Stimulated activated naive B cell treated with anti-CD40 and anti-IgM and Interleukin-4, amounts not matched to agents 10 μg/mL and 1 μg/mL and 100 μg/mL, for 72 hours (primary cell): ENCODE measurements around the gene SPTLC2.

Source experiments
- ATAC-seq, 2 donors: fragments of 150-1000 bp; cut with Tn5 transposase; replicated peaks; 2 replicates each; pipeline ENCODE4 v1.10.0; 2021; ENCODE audit warnings: moderate library complexity in 1 of 2
- DNase-seq: peaks from one replicate; pipeline ENCODE4 v3.0.0; 2021
- H3K27ac Mint-ChIP-seq: one replicate; pipeline ENCODE4 v1.8.0; 2022; ENCODE audit warnings: mild to moderate bottlenecking, mixed read lengths
- H3K27me3 Mint-ChIP-seq, 2 donors: one replicate each; pipeline ENCODE4 v1.8.0; 2022; ENCODE audit warnings: mixed read lengths in 2 of 2
- H3K36me3 Mint-ChIP-seq, 2 donors: one replicate each; pipeline ENCODE4 v1.8.0; 2022; ENCODE audit warnings: mixed read lengths in 2 of 2, mild to moderate bottlenecking in 1 of 2
- H3K4me1 Mint-ChIP-seq, 2 donors: one replicate each; pipeline ENCODE4 v1.8.0; 2022; ENCODE audit warnings: mixed read lengths in 2 of 2, mild to moderate bottlenecking in 1 of 2
- H3K4me3 Mint-ChIP-seq, 2 donors: one replicate each; pipeline ENCODE4 v1.8.0; 2022; ENCODE audit warnings: mild to moderate bottlenecking in 2 of 2, mixed read lengths in 2 of 2, moderate library complexity in 1 of 2
- H3K9me3 Mint-ChIP-seq, 2 donors: one replicate each; pipeline ENCODE4 v1.8.0; 2022; ENCODE audit warnings: mixed read lengths in 2 of 2, mild to moderate bottlenecking in 1 of 2

SPTLC2 gene

DNA sequence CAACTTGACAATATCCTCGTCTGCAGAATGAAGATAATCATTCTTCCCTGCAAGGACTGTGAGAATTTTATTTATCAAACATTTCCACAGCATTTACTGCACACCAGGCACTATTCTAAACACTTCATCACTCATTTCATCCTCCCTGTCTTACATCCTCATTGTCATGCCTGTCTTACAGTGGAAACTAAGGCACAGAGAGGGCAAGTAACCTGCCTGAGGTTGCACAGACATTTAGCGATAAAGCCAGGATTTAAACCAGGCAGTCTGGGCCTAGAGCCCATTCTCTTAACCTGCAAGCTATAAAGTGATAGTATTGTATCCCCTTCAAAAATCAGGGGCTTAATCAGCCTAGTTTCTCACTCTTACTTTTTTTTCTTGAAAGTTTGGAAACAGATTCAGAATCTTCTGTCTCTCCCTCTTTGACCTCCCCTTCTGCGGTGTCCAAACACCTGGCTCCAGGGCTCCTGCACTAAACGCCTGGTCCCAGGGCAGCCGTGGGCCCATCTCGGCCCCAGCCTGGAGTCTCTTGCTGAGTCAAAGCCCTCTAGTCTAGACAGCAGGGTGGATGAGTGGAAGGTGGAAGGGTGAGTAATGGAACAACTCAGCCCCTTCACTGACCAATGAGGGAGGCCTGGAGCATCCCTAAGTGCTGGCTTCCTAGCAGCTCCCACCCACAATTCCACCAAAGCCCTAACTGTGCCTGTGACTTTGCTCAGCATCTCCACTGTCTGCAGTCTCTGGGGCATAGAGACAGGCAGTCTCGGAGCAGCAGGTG lies 130.3 kb downstream of the SPTLC2 start:
- Mint-ChIP-seq H3K9me3 (no peaks in the 10 kb centered on the region), H3K4me1 (no peaks in the 10 kb centered on the region), H3K27ac (no peak overlapping the region), H3K36me3 (no peaks in the 10 kb centered on the region), H3K4me3 (no peak overlapping the region), H3K27me3 (no peaks in the 10 kb centered on the region)
- ATAC-seq (no peak), DNase-seq (no peak)

DNA sequence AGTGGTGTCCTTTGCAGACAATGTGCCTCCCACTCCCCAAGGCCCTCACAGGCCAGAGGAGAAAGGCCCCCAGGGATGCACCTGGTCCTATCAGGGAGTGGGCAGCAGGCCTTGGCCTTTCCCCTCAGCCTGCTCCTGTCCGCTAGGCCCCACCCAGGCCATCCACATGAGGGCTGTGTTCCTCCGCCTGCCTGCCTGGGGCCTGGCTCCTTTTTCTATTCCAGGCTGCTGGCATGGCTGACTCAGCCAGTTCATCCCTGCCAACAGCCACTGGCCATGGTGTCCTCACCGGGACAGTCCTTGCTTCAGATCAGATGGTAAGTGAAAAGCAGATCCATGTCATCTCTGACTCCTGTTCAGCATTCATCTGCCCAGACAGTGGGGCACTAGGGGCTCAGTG lies 131.2 kb downstream of the SPTLC2 start:
- ATAC-seq (no peak), DNase-seq (no peak)
- no peak overlapping the region for H3K27ac Mint-ChIP-seq
- H3K4me3 Mint-ChIP-seq, result no peak overlapping the region
- no peaks in the 10 kb centered on the region for H3K27me3 Mint-ChIP-seq
- H3K9me3 Mint-ChIP-seq, result no peaks in the 10 kb centered on the region
- no peaks in the 10 kb centered on the region for H3K36me3 Mint-ChIP-seq
- no peaks in the 10 kb centered on the region for H3K4me1 Mint-ChIP-seq

DNA sequence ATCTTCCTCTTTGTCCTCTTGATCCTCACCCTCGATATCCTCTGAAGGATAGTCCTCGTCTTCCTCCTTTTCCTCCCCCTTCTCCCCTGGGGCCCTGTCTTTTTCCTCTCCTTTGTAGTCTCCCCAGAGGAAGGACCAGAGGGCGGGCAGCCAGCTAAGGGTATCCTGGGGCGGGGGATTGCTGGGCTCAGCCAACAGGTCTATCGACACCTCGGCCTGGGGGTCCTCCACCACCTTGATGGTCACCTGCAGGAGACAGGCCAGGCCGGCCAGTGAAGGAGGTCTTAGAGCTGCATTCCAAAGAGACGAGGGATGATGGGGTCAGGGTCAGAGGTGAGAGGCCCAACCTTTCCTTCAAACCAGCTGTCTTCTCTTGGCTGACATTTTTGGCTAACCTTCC lies 134.0 kb downstream of the SPTLC2 start:
- DNase-seq (no peak), ATAC-seq (no peak)
- Mint-ChIP-seq H3K4me3 (no peak overlapping the region), H3K27ac (no peak overlapping the region), H3K4me1 (peaks cover 6 to 11% of the 10 kb centered on the region in 2 donors), H3K36me3 (no peaks in the 10 kb centered on the region), H3K27me3 (no peaks in the 10 kb centered on the region), H3K9me3 (no peaks in the 10 kb centered on the region)

DNA sequence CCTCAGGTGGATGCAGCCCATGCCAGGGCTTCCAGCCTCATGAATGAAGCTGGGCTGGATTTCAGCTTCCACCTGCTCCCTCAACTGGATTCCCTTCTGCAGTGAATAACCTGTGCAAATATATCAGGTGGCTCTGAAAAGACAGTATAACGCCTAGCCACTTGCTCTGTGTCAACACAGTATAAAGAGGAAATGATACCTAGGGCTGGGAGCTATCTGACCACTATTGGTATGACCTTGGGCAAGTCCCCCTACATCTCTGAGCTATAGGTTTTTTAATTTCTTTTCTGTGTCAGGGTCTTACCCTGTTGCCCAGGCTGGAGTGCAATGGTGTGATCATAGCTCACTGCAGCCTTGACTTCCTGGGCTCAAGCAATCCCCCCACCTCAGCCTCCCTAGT lies 137.6 kb downstream of the SPTLC2 start:
- ATAC-seq (peak; percentile 97 to 99), DNase-seq (peak; percentile 16)
- no peaks in the 10 kb centered on the region for H3K36me3 Mint-ChIP-seq
- H3K4me1 Mint-ChIP-seq, result peaks cover 6 to 11% of the 10 kb centered on the region in 2 donors
- no peak overlapping the region for H3K27ac Mint-ChIP-seq
- H3K4me3 Mint-ChIP-seq, result no peak overlapping the region
- no peaks in the 10 kb centered on the region for H3K9me3 Mint-ChIP-seq
- H3K27me3 Mint-ChIP-seq, result no peaks in the 10 kb centered on the region

DNA sequence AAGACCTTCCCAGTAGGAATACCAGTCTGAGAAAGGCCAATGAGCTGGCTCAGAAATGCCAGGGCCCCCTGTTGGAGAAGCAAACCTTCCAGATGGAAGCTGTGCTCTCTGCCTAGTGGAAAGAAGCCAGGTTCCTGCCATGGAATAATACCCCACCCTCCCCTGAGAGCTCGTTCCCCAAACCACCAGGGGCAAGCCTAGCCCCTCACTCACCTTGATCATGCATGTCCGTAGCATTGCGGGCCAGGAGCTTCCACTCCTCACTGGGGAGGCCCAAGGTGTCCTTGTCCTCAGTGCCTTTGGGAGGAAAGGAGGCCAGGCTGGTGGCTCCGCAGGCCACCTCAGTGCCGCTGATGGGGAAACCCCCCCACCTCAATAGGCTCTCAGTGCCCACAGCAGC lies 138.4 kb downstream of the SPTLC2 start:
- H3K4me3 Mint-ChIP-seq, result no peak overlapping the region

DNA sequence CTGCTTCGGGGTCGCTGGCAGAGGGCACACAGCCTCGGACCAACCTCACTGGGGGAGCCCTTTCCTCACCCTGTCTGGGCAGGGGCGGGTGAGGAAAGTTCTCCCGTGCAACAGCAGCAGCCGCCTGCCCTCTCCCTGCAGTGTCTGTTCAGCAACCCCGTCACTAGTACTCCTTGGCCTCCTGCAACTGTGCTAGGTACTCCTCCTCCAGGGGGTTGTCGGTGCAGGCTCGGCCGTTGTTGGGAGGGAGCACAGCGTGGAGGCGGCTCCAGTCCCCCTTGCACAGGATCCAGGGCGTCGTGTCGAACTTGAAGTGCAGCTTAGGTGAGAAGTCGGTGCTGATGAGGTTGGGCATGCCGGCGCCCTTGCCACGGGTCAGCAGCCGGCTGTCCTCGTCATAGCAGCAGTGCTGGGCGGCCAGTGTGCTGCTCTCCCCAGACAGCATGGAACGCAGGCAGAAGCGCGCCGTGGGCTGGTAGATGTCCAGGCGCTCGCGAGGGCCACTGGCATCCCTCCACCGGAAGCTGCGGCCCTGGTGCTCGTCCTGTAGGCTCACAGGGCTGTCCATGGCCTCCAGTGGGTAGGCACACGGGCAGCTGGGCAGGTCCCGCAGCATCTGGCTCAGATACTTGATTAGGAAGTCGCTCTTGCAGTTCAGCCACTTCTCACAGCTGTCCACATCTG lies 140.9 kb downstream of the SPTLC2 start:
- no peak overlapping the region for H3K27ac Mint-ChIP-seq
- H3K4me1 Mint-ChIP-seq, result peaks cover 6 to 11% of the 10 kb centered on the region in 2 donors
- no peaks in the 10 kb centered on the region for H3K36me3 Mint-ChIP-seq
- H3K9me3 Mint-ChIP-seq, result no peaks in the 10 kb centered on the region
- no peak for DNase-seq
- H3K4me3 Mint-ChIP-seq, result no peak overlapping the region
- ATAC-seq, result no peak
- H3K27me3 Mint-ChIP-seq, result no peaks in the 10 kb centered on the region

More for the DNA sequence above, 138.4 kb downstream of the SPTLC2 start:
- peaks cover 6 to 11% of the 10 kb centered on the region in 2 donors for H3K4me1 Mint-ChIP-seq
- H3K27ac Mint-ChIP-seq, result no peak overlapping the region
- H3K36me3 Mint-ChIP-seq, result no peaks in the 10 kb centered on the region
- no peaks in the 10 kb centered on the region for H3K9me3 Mint-ChIP-seq
- ATAC-seq (no peak), DNase-seq (no peak)
- no peaks in the 10 kb centered on the region for H3K27me3 Mint-ChIP-seq

DNA sequence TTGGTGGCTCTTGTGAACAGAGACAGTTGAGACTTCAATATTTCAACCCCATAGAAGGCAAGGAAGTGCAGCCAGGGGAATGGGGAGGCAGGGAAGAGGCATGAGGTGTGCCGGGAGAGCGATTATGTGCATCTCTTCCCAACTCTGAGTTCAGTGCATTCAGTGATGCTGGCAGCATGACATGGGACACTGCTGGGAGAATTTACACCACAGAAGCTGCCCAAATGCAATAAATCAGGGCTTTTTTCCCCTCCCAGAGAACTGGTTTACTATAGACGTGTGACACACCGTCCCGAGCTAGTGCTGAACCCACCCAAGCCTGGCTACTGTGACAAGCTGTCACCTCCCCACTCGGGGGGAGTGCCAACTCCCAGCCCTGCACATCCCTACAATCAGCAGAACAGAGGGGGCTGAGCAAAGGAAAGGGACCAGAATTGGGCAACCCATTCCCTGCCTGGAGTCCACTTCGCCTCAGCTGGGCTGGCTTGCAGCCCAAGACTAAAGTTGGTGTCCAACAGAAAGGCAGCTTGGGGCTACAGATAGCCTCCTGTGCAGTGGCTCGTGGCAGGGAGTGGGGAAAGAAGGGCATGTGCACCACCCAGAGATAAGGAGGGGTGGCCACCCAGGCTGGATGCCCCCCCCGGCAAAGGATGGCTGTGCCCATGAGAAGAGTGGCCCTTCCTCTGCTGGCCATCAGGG lies 141.8 kb downstream of the SPTLC2 start:
- DNase-seq (no peak), ATAC-seq (no peak)
- Mint-ChIP-seq H3K36me3 (no peaks in the 10 kb centered on the region), H3K27me3 (no peaks in the 10 kb centered on the region), H3K27ac (no peak overlapping the region), H3K4me3 (no peak overlapping the region), H3K9me3 (no peaks in the 10 kb centered on the region), H3K4me1 (peaks cover 6 to 11% of the 10 kb centered on the region in 2 donors)

DNA sequence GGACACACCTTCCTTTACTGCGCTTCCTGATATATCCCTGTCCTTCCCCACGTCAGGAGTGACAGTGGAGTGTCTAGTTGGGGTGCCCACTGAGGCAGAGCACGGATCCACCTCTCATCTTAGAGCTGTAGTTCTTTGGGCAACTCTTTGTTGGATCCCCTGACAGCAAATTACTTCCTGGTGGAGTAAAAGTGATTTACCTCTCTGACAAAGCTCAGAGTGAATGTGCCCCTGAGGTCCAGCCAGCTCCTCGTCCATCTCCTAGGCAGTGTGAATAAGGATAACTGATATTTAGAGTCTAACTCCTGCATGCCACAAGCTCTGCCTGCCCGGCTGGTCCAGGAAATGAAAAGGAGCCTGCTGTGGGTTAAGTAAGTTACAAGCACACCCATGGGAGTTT lies 142.5 kb downstream of the SPTLC2 start:
- ATAC-seq, result no peak
- peaks cover 5 to 9% of the 10 kb centered on the region in 2 donors for H3K4me1 Mint-ChIP-seq
- H3K4me3 Mint-ChIP-seq, result no peak overlapping the region
- no peak overlapping the region for H3K27ac Mint-ChIP-seq
- peaks cover 3 to 5% of the 10 kb centered on the region in 2 donors for H3K36me3 Mint-ChIP-seq
- H3K9me3 Mint-ChIP-seq, result no peaks in the 10 kb centered on the region
- DNase-seq, result no peak
- H3K27me3 Mint-ChIP-seq, result no peaks in the 10 kb centered on the region

DNA sequence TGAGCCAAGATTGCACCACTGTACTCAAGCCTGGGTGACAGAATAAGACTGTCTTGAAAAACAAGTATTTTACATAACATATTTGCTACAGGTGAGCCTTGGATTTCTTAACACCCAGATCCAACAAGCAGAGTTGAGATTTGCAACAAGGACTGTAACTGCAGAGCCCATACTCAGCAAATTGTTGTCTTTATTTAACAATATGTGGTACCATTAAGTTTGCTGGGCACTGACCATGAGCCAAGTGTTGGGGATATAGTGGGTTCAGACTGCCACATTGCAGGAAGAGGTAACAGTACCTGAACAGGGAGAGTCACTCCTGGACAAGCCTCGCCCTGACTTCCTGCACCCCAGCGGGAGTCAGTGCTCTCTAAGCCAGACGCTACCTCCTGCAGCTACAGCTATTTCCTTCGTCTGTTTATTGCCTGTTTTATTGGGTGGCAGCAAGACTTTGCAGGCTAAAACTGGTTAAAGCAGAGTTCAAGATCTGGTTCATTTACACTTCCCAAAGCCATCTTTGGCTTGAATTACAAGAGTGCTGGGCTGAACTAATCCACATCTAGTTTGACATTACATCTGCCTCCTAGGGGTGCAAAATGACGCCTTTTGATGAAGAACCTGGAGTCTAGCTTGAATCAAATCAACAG lies 146.1 kb downstream of the SPTLC2 start:
- peak overlapping the region; percentile 11 for H3K27ac Mint-ChIP-seq
- H3K4me3 Mint-ChIP-seq, result no peak overlapping the region
- H3K27me3 Mint-ChIP-seq, result no peaks in the 10 kb centered on the region
- H3K4me1 Mint-ChIP-seq, result no peaks in the 10 kb centered on the region
- ATAC-seq (no peak), DNase-seq (no peak)
- H3K9me3 Mint-ChIP-seq, result no peaks in the 10 kb centered on the region
- peaks cover 17 to 23% of the 10 kb centered on the region in 2 donors for H3K36me3 Mint-ChIP-seq

DNA sequence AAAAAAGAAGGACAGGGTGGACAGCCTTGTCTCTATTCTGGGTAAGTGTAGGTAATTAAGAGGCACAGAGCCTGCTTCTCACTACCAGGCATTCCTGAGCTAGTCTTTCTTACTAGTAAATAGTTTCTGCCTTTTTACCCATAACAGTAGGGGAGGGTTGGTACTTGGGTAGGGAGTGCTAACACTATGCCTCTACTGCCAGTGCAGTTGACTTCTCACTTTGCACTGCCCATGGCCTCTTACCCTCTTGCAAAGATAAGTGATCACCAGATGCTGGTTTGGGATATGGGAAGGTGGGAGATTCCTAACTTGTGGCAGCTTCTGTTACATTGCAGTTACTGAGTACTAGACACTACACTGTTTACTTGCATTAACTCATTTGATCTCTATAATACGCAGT lies 146.9 kb downstream of the SPTLC2 start:
- peaks cover 22 to 31% of the 10 kb centered on the region in 2 donors for H3K36me3 Mint-ChIP-seq
- no peak for DNase-seq

DNA sequence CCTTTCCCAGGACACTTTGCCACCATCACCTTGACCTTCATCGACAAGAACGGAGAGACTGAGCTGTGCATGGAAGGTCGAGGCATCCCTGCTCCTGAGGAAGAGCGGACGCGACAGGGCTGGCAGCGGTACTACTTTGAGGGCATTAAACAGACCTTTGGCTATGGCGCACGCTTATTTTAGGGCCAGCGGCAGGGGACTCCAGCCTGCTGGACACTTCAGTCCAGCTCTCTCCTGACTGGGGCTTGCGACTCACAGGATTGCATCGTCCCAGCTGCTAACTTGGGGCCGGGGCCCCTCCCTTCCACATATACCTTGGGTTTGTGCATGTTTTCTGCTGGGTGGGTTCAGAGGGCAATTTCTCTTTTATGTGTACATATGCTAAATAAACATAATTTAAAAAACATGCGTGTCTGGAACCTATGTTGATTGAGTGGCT lies 147.4 kb downstream of the SPTLC2 start:
- Mint-ChIP-seq H3K27ac (no peak overlapping the region), H3K4me1 (no peaks in the 10 kb centered on the region)
- DNase-seq, result no peak

More for the DNA sequence above, 146.9 kb downstream of the SPTLC2 start:
- no peaks in the 10 kb centered on the region for H3K4me1 Mint-ChIP-seq
- no peak overlapping the region for H3K27ac Mint-ChIP-seq
- H3K4me3 Mint-ChIP-seq, result no peak overlapping the region
- no peak for ATAC-seq
- H3K27me3 Mint-ChIP-seq, result no peaks in the 10 kb centered on the region
- no peaks in the 10 kb centered on the region for H3K9me3 Mint-ChIP-seq

DNA sequence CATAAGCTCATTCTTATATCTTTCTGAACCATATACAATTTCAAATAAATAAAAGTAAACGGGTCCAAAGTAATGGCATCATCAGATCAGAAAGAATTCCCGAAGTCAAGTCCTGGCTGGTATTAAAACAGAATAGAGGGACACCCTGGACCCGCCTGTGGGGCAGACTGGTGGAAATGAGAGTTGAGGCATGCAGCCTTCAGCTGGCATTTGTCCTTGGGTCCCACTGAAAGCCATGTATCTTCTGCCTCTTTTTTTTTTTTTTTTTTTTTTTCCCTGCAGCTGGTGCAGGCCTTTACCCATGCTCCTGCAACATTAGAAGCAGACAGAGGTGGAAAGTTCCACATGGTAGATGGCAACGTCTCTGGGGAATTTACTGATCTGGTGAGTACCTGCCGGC lies 148.6 kb downstream of the SPTLC2 start:
- H3K4me1 Mint-ChIP-seq, result no peaks in the 10 kb centered on the region
- H3K36me3 Mint-ChIP-seq, result peaks cover 22 to 39% of the 10 kb centered on the region in 2 donors
- no peak for DNase-seq
- no peak overlapping the region for H3K27ac Mint-ChIP-seq
- no peak overlapping the region for H3K4me3 Mint-ChIP-seq
- ATAC-seq, result no peak
- no peaks in the 10 kb centered on the region for H3K9me3 Mint-ChIP-seq
- no peaks in the 10 kb centered on the region for H3K27me3 Mint-ChIP-seq

More for the DNA sequence above, 147.4 kb downstream of the SPTLC2 start:
- Mint-ChIP-seq H3K36me3 (peaks cover 22 to 32% of the 10 kb centered on the region in 2 donors), H3K27me3 (no peaks in the 10 kb centered on the region), H3K4me3 (no peak overlapping the region), H3K9me3 (no peaks in the 10 kb centered on the region)
- no peak for ATAC-seq

DNA sequence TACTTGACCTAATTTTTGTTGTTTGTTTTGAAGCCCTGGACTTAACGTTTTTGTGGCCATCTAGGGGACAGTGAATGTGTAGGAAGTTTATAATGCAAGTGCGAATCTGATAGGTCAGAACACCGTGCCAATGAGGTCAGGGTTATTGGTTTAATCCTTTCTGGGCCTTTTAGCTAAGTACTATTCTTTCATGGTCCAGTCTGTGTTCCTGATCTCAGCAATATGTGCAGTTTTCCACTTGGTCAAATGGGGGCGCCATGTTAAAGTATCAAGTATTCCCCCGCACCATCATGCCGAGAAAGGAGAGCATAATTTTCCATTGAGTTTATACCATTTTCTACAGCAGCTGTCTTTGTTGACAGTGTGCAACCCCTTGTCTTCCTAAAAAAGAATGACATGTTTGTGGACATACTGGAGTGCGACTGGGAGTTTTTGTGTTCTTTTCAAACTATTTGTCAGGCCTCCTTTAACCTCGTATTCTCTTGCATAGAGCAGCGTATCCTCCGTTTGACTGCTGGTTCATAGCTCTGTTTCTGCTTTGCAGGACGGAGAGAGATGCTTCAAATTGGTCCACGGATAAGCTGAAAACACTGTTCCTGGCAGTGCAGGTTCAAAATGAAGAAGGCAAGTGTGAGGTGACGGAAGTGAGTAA lies 157.2 kb downstream of the SPTLC2 start:
- Mint-ChIP-seq H3K4me1 (peaks cover 19 to 45% of the 10 kb centered on the region in 2 donors), H3K27me3 (no peaks in the 10 kb centered on the region), H3K9me3 (no peaks in the 10 kb centered on the region), H3K27ac (peak overlapping the region; percentile 100), H3K4me3 (peak overlapping the region; percentile 98 to 99), H3K36me3 (peaks cover 21 to 37% of the 10 kb centered on the region in 2 donors)
- ATAC-seq (no peak), DNase-seq (peak; percentile 37)
